ENCODE measurements around the gene REV1. TPM values are rescaled to one million over a fixed set of nuclear protein-coding genes. Genes with fewer than 3 reads are reported as not detected.
A peak's percentile ranks its signal among the peaks of the same experiment; 100 is the strongest.

REV1 gene
- total RNA-seq (2013): 30.7 TPM
- 10 to 100 TPM in 1 of 3 donors, 1 to 10 TPM in 2; 6.5 to 39.9 (median 9.5) TPM for polyA plus RNA-seq
- polyA minus RNA-seq: 12.7 and 14.5 TPM in 2 replicates
- total RNA-seq: 22.8 to 77.6 (median 46.7) reads per million in 11 experiments

GRCh38 chr2:99489761-99490622 is at the start of gene REV1:
TSS of gene REV1 (minus strand) at chr2:99490017. CDS start at chr2:99464975, 25,042 bp downstream.
- intact Hi-C loops (cut with micrococcal nuclease): loop anchor here (2.0 to 10.0 kb wide), 2 partner anchors 153 to 305 kb away; partner anchors contain the start of genes EIF5B (in 2 of the 2), TXNDC9 (in 2 of the 2), MITD1 (in 1 of the 2) and MRPL30 (in 1 of the 2)
- Mint-ChIP-seq H3K4me3 (peak within 1 kb of the TSS; percentile 98 to 99), H3K27me3 (ENCODE audit: low read depth in 3 of 3) (peaks cover 0 to 7% (median 2%) of the 10 kb centered on the region in 3 donors), H3K9me3 (peaks cover 0 to 3% (median 0%) of the 10 kb centered on the region in 7 donors), H3K27ac (peak within 1 kb of the TSS; percentile 98 to 99 (median 98)), H3K36me3 (no peaks in the 10 kb centered on the region), H3K4me1 (peaks cover 29% of the 10 kb centered on the region)
- Histone ChIP-seq H3K27me3 (ENCODE audit: control insufficient read depth in 2 of 2, insufficient read depth in 2 of 2, low read length in 2 of 2) (no peaks in the 10 kb centered on the region), H3K9ac (ENCODE audit: insufficient read depth, low read length, poor library complexity, severe bottlenecking) (peak within 1 kb of the TSS; percentile 90), H3K79me2 (ENCODE audit: insufficient read depth, low read length) (peaks cover 43% of the 10 kb centered on the region), H3K4me1 (ENCODE audit: control insufficient read depth in 1 of 2, insufficient read depth in 2 of 2, low read length in 2 of 2) (peaks cover 19 to 26% of the 10 kb centered on the region in 2 donors), H3K4me3 (replicated peaks in 1 of 3; ENCODE audit: low read depth in 2 of 3, low read length in 3 of 3) (peak within 1 kb of the TSS; percentile 66 to 97 (median 95)), H4K20me1 (ENCODE audit: insufficient read depth, low read length) (peaks cover 26% of the 10 kb centered on the region), H3K9me3 (replicated peaks in 1 of 2; ENCODE audit: control insufficient read depth in 1 of 2, insufficient read depth in 1 of 2, low read length in 2 of 2) (no peaks in the 10 kb centered on the region), H3K27ac (ENCODE audit: low read depth in 1 of 2, low read length in 2 of 2) (peak within 1 kb of the TSS; percentile 82 to 94), H3K36me3 (replicated peaks in 1 of 2; ENCODE audit: control insufficient read depth in 1 of 2, insufficient read depth in 2 of 2, low read length in 2 of 2) (no peaks in the 10 kb centered on the region), H3K4me2 (replicated peaks; ENCODE audit: extremely low read depth, low read length, poor library complexity, severe bottlenecking) (peak within 1 kb of the TSS; percentile 93), H2AFZ (ENCODE audit: insufficient read depth, low read depth, low read length, poor library complexity, severe bottlenecking) (peak within 1 kb of the TSS; percentile 79)
- TF ChIP-seq CTCF (IDR thresholded peaks at IDR 0.05): peak; percentile 86
- WGBS (ENCODE audit: insufficient coverage): under 1% methylated on average over 107 of the region's 113 CpGs
- DNase-seq: peak; percentile 90 to 94 (median 93)

- no CpG with 5 or more reads among the region's 4 CpGs for WGBS (ENCODE audit: insufficient coverage)
- no peaks in the 10 kb centered on the region for H4K20me1 ChIP-seq (ENCODE audit: insufficient read depth, low read length)
- no peak overlapping the region for H3K9ac ChIP-seq (ENCODE audit: insufficient read depth, low read length, poor library complexity, severe bottlenecking)
- no peaks in the 10 kb centered on the region for H3K79me2 ChIP-seq (ENCODE audit: insufficient read depth, low read length)
- no peak for TF ChIP-seq CTCF (IDR thresholded peaks at IDR 0.05)
- no peaks in the 10 kb centered on the region for H3K4me1 ChIP-seq (ENCODE audit: control insufficient read depth in 1 of 2, insufficient read depth in 2 of 2, low read length in 2 of 2)
- H3K4me1 Mint-ChIP-seq: no peaks in the 10 kb centered on the region
- no peak overlapping the region for H3K4me2 ChIP-seq (replicated peaks; ENCODE audit: extremely low read depth, low read length, poor library complexity, severe bottlenecking)
- no peak overlapping the region for H3K4me3 Mint-ChIP-seq
- H3K9me3 Mint-ChIP-seq: peaks cover 0 to 2% (median 0%) of the 10 kb centered on the region in 7 donors
- H3K27ac ChIP-seq (ENCODE audit: low read depth in 1 of 2, low read length in 2 of 2): no peak overlapping the region
- H3K27ac Mint-ChIP-seq: no peak overlapping the region
- H3K36me3 Mint-ChIP-seq: no peaks in the 10 kb centered on the region
- DNase-seq: no peak
- no peaks in the 10 kb centered on the region for H3K9me3 ChIP-seq (replicated peaks in 1 of 2; ENCODE audit: control insufficient read depth in 1 of 2, insufficient read depth in 1 of 2, low read length in 2 of 2)
- H2AFZ ChIP-seq (ENCODE audit: insufficient read depth, low read depth, low read length, poor library complexity, severe bottlenecking): no peak overlapping the region
- H3K27me3 ChIP-seq (ENCODE audit: control insufficient read depth in 2 of 2, insufficient read depth in 2 of 2, low read length in 2 of 2): no peaks in the 10 kb centered on the region
- no peak overlapping the region for H3K4me3 ChIP-seq (replicated peaks in 1 of 3; ENCODE audit: low read depth in 2 of 3, low read length in 3 of 3)
- peaks cover 5 to 13% (median 6%) of the 10 kb centered on the region in 3 donors for H3K27me3 Mint-ChIP-seq (ENCODE audit: low read depth in 3 of 3)
- intact Hi-C loops (cut with micrococcal nuclease): no loop called here
- H3K36me3 ChIP-seq (replicated peaks in 1 of 2; ENCODE audit: control insufficient read depth in 1 of 2, insufficient read depth in 2 of 2, low read length in 2 of 2): no peaks in the 10 kb centered on the region
Measured at GRCh38 chr2:99537910-99538485, 48.2 kb upstream of the REV1 start.
